GM21447 (cell line): ENCODE data around the gene GJC2.

Experiments
- ATAC-seq: cut with Tn5 transposase; IDR thresholded peaks from one replicate; pipeline ENCODE4 v1.9.1; 2021; ENCODE audit not compliant: unreplicated experiment

Gene GJC2

DNA sequence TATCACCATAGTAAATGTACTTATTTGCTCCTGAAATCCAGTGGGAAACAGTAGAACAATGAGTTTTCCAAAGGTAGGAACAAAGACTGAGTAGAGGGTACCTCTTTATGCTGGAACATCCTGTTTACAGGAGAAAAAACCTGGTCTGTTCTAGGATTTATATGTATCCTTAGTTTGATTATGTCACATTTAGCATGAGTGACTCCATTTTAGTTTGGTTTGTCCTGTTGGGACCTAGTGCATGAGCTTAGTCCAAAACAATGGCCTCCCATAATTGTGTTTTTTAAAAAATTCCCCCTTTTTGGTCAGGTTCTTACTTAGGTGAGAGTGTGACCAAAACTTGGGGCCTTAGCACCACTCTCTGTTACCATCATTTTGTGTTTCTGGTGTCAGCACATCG is 37.1 kb upstream of the GJC2 start:
- ATAC-seq = no peak

GRCh38 chr1:228114827-228115226 is 34.9 kb upstream of the GJC2 start:
- no peak for ATAC-seq

- ATAC-seq = no peak
These were observed 32.4 kb upstream of the GJC2 start for GRCh38 chr1:228117335-228117734.

GRCh38 chr1:228118040-228118439 is 31.7 kb upstream of the GJC2 start:
- no peak for ATAC-seq

GRCh38 chr1:228120351-228120750 is 29.4 kb upstream of the GJC2 start:
- no peak for ATAC-seq

DNA sequence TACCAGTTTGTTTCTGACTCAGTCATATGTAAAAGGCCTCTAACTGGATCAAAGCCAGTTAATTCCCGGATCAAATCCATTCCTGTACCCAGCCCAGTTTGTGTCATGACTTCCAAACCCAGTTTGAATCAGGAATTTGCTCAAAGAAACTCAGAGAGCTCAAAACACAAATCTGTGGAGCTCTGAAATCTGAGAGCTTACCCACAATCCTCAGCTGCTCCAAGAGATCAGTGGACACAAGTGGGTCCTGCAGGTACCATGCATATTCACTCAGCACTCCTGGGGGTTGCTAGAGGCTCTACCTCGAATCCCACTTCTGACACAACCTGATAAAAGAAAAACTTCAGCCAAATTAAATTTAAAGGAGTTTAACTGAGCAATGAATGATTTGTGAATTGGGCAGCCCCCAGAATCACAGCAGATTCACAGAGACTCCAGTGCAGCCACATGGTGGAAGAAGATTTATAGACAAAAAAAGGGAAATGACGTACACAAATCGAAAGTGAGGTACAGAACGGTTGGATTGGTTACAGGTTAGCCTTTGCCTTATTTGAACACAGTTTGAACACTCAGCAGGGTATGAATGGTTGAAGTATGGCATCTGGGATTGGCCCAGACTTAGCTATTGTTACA is 28.8 kb upstream of the GJC2 start:
- no peak for ATAC-seq

GRCh38 chr1:228122921-228123441 is 26.7 kb upstream of the GJC2 start:
- no peak for ATAC-seq

DNA sequence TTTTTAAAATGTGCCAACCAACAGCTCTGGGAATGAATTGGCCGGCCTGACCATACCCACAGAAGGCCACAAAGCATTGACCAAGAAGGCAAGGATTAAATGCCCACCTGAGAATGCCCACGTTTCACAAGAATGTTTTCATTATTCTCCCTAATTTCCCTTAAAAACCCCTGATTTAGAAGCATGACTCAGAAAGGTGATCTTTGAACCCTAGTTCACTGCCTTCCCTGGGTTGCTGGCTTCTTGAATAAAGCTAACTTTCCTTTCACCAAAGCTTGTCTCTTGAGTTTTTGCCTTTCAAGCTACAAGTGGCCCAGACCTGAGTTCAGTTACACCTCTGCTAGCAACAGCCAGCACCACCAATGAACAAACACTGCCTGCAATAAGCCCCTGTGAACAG is 26.2 kb upstream of the GJC2 start:
- ATAC-seq = no peak

- ATAC-seq = no peak
These were observed 24.5 kb upstream of the GJC2 start for GRCh38 chr1:228125185-228125584.

DNA sequence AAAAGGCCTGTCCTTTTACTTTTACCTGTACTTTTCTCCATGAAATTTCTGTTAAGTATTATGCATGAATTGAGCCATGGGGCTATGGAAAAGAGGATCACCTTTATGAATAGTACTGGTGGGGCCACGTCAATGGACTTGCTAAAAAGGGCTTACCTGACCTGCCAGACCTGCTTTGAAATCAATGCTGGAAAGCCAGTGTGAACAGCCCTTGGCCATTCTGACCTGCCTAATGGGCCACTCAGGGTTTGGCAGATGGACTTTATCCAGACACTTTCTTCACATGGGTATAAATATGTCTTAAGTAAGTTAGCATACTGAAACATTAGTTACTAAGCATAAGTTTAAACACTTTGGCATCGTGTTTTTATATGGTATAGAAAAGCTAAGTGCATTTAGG is 18.0 kb upstream of the GJC2 start:
- no peak for ATAC-seq

DNA sequence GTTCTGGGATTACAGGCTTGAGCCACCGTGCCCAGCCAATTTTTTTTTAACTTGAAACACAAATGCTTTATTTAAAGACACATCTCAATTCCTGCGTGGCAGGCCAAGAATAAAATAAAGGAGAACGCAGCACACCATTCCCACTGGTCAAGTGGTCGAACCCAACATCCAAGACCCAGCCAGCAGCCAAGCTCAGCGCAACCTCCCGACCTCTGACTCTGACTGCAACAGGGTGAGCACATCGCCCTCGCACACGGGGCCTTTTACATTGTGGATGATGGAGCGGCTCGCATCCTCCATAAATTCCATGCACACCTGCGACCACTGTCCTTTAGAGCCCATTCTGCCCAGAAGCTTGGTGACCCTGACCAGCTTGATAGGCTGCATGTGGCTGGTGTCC is 15.1 kb upstream of the GJC2 start:
- no peak for ATAC-seq

DNA sequence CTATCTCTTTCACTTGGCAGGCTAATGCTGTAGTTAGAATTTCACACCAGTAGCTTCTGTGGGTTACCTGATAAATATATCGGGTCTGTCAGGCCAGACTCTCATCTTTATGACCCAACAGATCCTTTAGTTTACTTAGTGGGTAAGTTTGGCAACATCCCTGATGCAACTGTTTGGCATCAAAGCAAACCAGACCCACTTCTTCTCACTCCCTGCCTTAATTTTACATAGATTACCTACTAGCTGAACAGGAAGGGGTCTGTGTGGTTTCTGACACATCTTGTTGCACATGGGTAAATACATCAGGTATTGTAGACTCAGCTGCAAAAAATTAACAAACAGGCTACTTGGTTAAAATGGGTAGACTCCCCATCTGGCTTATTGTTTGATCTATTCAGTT is 12.8 kb upstream of the GJC2 start:
- ATAC-seq = no peak

- no peak for ATAC-seq
These were observed 10.3 kb upstream of the GJC2 start for GRCh38 chr1:228139406-228139930.

DNA sequence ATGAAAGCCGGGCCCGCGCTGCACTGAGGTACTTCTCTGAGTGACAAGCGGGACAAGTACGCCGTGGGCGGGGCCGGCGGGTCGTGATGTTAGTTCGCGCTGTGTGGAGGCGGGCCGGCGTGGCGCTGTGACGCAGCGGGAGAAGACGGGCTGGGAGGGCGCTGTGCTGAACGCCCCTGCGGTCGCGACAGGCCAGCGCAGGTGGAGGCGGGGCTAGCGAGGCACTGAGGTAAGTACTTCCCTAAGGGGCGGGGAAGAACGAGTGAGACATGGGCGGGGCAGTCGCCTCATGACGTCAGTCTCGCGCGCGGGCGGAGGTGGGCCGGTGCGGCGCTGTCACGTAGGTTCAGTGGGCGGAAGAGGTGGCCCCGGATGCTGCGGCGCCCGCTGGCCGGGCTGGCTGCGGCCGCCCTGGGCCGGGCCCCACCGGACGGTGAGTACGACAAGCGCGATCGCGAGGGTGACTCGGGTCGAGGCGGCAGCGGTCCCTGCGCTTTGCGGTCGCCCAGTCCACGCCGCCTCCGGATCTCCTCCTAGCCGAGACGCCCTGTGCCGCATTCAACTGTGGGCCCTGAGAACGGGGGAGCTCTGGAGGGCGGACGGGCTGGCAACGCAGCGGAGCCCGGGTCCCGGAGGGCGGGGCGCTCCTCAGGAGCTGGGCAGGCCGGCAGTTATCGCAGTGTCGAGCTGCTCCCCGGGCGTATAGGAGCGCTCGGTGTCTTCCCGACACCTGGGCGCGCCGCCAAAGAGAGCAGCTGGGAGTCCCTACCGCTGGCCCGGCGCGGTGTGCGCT is 9.6 kb upstream of the GJC2 start, which contains the start of gene GUK1:
TSS of gene GUK1 (plus strand) at position 349 of the 793 bp plus-strand sequence. CDS start at position 373, 24 bp downstream.
- ATAC-seq = peak; percentile 89

DNA sequence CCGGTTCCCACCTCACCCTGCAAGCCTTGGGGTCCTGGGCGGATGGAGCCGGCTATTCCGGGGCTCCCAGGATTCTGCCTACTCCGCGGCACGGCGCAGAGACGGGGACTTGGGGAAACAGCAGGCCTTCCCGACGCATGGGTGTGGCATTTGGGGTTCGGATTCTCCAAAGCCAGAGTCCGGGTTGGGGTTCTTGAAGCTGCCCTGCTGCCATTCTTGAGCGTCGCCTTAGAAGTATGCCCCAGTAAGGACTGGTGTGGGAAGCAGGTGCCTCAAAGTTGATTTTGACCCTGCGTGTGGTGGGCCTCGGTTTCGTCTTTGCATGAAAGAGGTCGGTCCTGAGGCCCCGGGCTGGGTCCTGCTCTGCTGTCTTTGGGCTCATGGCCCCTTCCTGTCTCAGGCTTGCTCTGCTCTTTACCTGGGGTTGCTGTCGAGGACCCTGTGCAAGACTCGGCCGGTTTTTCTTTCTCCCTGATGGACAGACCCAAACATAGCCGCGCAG is 9.0 kb upstream of the GJC2 start:
- ATAC-seq = no peak

- no peak for ATAC-seq
These were observed 8.3 kb upstream of the GJC2 start for GRCh38 chr1:228141226-228142044.

DNA sequence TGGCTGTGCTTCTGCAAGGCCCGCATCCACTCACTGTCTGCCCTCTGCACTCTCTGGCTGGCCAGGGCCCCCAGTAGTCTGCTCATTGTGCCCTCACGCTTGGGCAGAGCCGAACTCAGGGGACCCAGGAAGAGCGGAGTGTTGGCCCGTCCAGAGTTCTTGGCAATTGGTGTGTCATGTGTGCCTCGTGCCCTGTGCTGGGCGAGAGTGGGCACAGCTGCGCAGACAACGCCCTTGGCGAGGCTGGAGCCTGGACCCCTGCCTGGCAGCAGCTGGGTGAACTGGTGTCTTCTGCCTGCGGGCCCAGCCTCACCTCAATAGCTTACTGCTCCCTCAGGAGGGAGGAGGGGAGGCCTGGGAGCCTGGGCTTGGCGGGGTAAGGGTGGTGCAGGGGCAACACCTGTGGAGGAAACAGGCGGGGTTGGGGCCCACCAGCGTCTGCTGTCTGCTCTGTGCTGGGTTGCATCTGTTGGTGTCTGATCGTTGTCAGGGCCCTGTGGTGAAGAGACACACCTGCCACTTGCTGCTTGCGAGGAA is 7.5 kb upstream of the GJC2 start:
- ATAC-seq = no peak

DNA sequence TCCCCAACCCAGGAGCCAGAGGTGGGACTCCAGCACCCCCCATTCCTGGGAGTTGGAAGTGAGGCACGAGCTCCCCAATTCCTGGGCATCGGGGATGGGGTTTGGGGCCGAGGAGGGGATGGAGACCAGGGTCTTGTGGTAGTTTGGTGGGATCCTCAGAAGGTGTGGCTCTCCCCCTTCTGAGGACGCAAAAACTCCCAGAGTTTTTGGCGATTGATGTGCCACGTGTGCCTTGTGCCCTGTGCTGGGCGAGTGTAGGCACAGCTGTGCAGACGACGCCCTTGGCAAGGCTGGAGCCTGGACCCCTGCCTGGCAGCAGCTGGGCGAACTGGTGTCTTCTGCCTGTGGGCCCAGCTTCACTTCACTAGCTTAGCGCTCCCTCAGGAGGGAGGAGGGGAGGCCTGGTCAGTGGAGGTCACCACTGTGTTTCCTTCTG is 7.0 kb upstream of the GJC2 start:
- ATAC-seq = no peak

GRCh38 chr1:228143480-228144192 is 6.1 kb upstream of the GJC2 start:
- no peak for ATAC-seq
